Heart left ventricle (tissue), 13 donors: Measurements from ENCODE around the gene OR7G3.

Experiments used
- POLR2A ChIP-seq, 2 donors: fragments of 450-650 bp; IDR thresholded peaks; one replicate each; pipeline ENCODE4 v1.6.1; 2017; ENCODE audit warnings: antibody characterized with exemption in 2 of 2, mild to moderate bottlenecking in 2 of 2, moderate library complexity in 2 of 2
- TF ChIP-seq, protein P1 (sequence below), 12 donors: fragments of 200-600 bp; sonication (generic) in 4 of 12; IDR thresholded peaks; one replicate each; pipeline versions ENCODE4 v1.5.0 to v1.8.0; 2018 to 2022; ENCODE audit warnings: antibody characterized with exemption in 12 of 12, mild to moderate bottlenecking in 5 of 12
- donor health status: ischemic (EF 13 %, LVEDD 7.1; RV severe dilation, severe dysfunction).
- donor health status: DM: no; HTN: yes; CAD: no.
- donor health status: DM: no; HTN: no; CAD: no.
- donor health status: ischemic (EF 25% LVEDD 6.9; RV normal size, moderate dysfunction).
- donor health status: ischemic (EF 25% LVEDD 5.7; RV mildly dilated, moderate dysfunction).
- donor health status: ischemic (EF 35%, LVEDD 5.7; RV mildly dilated, moderate dysfunction).
- donor health status: nonischemic (EF 11% LVEDD 7.7; RV severe dilation, severe dysfunction).
- donor health status: DM: yes; HTN: yes; CAD: no.
- donor health status: PGD.
- donor health status: ischemic (EF 29% LVEDD 5.4; RV normal size, mild dysfunction).
- donor health status: nonischemic (EF 23%, LVEDD 6.1; RV moderate dilation, normal function).

- TF ChIP-seq, protein P1, sequence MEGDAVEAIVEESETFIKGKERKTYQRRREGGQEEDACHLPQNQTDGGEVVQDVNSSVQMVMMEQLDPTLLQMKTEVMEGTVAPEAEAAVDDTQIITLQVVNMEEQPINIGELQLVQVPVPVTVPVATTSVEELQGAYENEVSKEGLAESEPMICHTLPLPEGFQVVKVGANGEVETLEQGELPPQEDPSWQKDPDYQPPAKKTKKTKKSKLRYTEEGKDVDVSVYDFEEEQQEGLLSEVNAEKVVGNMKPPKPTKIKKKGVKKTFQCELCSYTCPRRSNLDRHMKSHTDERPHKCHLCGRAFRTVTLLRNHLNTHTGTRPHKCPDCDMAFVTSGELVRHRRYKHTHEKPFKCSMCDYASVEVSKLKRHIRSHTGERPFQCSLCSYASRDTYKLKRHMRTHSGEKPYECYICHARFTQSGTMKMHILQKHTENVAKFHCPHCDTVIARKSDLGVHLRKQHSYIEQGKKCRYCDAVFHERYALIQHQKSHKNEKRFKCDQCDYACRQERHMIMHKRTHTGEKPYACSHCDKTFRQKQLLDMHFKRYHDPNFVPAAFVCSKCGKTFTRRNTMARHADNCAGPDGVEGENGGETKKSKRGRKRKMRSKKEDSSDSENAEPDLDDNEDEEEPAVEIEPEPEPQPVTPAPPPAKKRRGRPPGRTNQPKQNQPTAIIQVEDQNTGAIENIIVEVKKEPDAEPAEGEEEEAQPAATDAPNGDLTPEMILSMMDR (IDR thresholded peaks at IDR 0.05), result no peak
- no peak for TF ChIP-seq POLR2A (IDR thresholded peaks at IDR 0.05)
Observed at GRCh38 chr19:9150650-9151049, 23.9 kb upstream of the OR7G3 start.
